ENCODE data around the gene PAK5.
"Not testable (repeated sequence)": the region's sequence is repeated elsewhere in the genome, so short reads cannot be mapped to it uniquely, and the experiment has no call there.

Gene PAK5

GRCh38 chr20:9646375-9646774 lies 192.5 kb downstream of the PAK5 start:
- no peak for TF ChIP-seq CTCF (IDR thresholded peaks at IDR 0.05; ENCODE audit: insufficient read depth, low read depth, low read length, missing control alignments)
- DNase-seq (ENCODE audit: low read depth) = no peak
- H3K4me3 ChIP-seq (ENCODE audit: low read depth, low read length) = no peak overlapping the region

GRCh38 chr20:9642882-9643281 lies 196.0 kb downstream of the PAK5 start:
- H3K4me3 ChIP-seq (ENCODE audit: low read depth, low read length) = no peak overlapping the region
- no peak for DNase-seq (ENCODE audit: low read depth)
- TF ChIP-seq CTCF (IDR thresholded peaks at IDR 0.05; ENCODE audit: insufficient read depth, low read depth, low read length, missing control alignments) = no peak

- not testable (repeated sequence) for H3K4me3 ChIP-seq (ENCODE audit: low read depth, low read length); DNase-seq (ENCODE audit: low read depth)
Measured at GRCh38 chr20:9641499-9642000, 197.3 kb downstream of the PAK5 start.

GRCh38 chr20:9637889-9638288 lies 201.0 kb downstream of the PAK5 start:
- no peak for TF ChIP-seq CTCF (IDR thresholded peaks at IDR 0.05; ENCODE audit: insufficient read depth, low read depth, low read length, missing control alignments)
- no peak overlapping the region for H3K4me3 ChIP-seq (ENCODE audit: low read depth, low read length)
- DNase-seq (ENCODE audit: low read depth) = no peak

- TF ChIP-seq CTCF (IDR thresholded peaks at IDR 0.05; ENCODE audit: insufficient read depth, low read depth, low read length, missing control alignments) = no peak
- H3K4me3 ChIP-seq (ENCODE audit: low read depth, low read length) = no peak overlapping the region
- no peak for DNase-seq (ENCODE audit: low read depth)
Measured at GRCh38 chr20:9635750-9636149, 203.1 kb downstream of the PAK5 start.

- H3K4me3 ChIP-seq (ENCODE audit: low read depth, low read length) = no peak overlapping the region
- no peak for TF ChIP-seq CTCF (IDR thresholded peaks at IDR 0.05; ENCODE audit: insufficient read depth, low read depth, low read length, missing control alignments)
- DNase-seq (ENCODE audit: low read depth) = no peak
Measured at GRCh38 chr20:9634327-9634726, 204.5 kb downstream of the PAK5 start.

- no peak overlapping the region for H3K4me3 ChIP-seq (ENCODE audit: low read depth, low read length)
- DNase-seq (ENCODE audit: low read depth) = no peak
- TF ChIP-seq CTCF (IDR thresholded peaks at IDR 0.05; ENCODE audit: insufficient read depth, low read depth, low read length, missing control alignments) = no peak
Measured at GRCh38 chr20:9632991-9633390, 205.9 kb downstream of the PAK5 start.
